Immature natural killer cell (primary cell): ENCODE measurements around the gene RAB17. TPM values are rescaled to one million over a fixed set of nuclear protein-coding genes. Genes with fewer than 3 reads are reported as not detected.

Experiments
- DNase-seq, 3 donors: peaks; one replicate each; pipeline ENCODE4 v3.0.0; 2022; ENCODE audit warnings: mixed read lengths in 1 of 3
- H3K27ac Mint-ChIP-seq, 6 donors: one replicate each; pipeline ENCODE4 v1.8.0; 2020; ENCODE audit warnings: mixed read lengths in 6 of 6, mild to moderate bottlenecking in 5 of 6, inconsistent platforms in 4 of 6, moderate library complexity in 3 of 6
- H3K27me3 Mint-ChIP-seq, 3 donors: one replicate each; pipeline ENCODE4 v1.8.0; 2020 to 2021; ENCODE audit warnings: low read depth in 3 of 3, mild to moderate bottlenecking in 3 of 3, mixed read lengths in 3 of 3, moderate library complexity in 3 of 3, inconsistent platforms in 1 of 3
- H3K36me3 Mint-ChIP-seq, 3 donors: one replicate each; pipeline ENCODE4 v1.8.0; 2020; ENCODE audit warnings: mixed read lengths in 3 of 3, inconsistent platforms in 2 of 3, mild to moderate bottlenecking in 2 of 3
- H3K4me1 Mint-ChIP-seq, 2 donors: one replicate each; pipeline ENCODE4 v1.8.0; 2020; ENCODE audit warnings: inconsistent platforms in 2 of 2, mild to moderate bottlenecking in 2 of 2, mixed read lengths in 2 of 2, moderate library complexity in 1 of 2
- H3K4me3 Mint-ChIP-seq, 5 donors: one replicate each; pipeline ENCODE4 v1.8.0; 2020; ENCODE audit warnings: mild to moderate bottlenecking in 5 of 5, mixed read lengths in 5 of 5, inconsistent platforms in 3 of 5, moderate library complexity in 3 of 5
- H3K9me3 Mint-ChIP-seq, 6 donors: one replicate each; pipeline ENCODE4 v1.8.0; 2020; ENCODE audit warnings: mild to moderate bottlenecking in 6 of 6, mixed read lengths in 6 of 6, inconsistent platforms in 4 of 6, moderate library complexity in 3 of 6
- polyA plus RNA-seq, 3 donors: library from polyadenylated mRNA; unstranded; fragments of 300-500 nt; fragmentation: Illumina TruSeq; gene quantifications; one replicate each; pipeline ENCODE4 v1.2.3, GENCODE V29; 2021

The RAB17 gene
- polyA plus RNA-seq, 3 donors from 2014 or later, result not detected

DNA sequence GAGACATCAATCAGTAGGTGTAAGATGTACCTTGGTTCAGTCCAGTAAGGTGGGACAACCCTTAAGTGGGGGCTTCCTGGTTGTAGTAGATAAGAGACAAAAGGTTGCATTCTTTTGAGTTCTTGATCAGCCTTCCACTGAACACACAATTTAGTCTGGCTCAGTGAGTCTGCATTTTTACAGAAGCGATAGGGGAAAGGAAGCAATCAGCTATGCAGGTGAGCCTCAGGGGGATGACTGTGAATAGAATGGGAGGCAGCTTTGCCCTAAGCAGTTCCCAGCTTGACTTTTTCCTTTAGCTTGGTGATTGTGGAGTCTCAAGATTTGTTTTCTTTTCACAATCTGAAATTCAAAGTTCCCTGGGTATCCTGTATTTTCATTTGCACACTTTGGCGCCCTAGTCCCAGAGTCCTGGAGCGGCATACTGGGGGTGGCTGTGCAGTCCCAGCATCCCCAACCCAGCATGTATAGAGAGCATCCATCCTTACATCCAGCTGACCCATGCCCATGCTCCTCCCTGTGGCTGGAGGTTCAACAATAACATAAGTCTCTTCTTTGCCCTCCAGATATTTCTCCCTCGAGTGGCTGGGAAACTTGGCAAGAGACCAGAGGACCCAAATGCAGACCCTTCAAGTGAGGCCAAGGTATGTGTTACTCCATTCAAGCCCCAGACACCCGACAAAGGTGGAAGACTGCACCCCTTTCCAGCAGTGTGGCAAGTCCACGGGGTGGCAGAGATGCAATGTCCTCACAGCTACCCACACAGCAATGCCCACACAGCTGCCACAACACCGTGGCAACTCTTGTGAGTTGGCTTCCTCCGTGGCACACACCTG lies 44.3 kb downstream of the RAB17 start:
- Mint-ChIP-seq H3K9me3 (no peaks in the 10 kb centered on the region), H3K36me3 (no peaks in the 10 kb centered on the region), H3K4me1 (no peaks in the 10 kb centered on the region), H3K27me3 (peaks cover 1 to 4% (median 2%) of the 10 kb centered on the region in 3 donors), H3K27ac (no peak overlapping the region), H3K4me3 (no peak overlapping the region)
- DNase-seq, result no peak

DNA sequence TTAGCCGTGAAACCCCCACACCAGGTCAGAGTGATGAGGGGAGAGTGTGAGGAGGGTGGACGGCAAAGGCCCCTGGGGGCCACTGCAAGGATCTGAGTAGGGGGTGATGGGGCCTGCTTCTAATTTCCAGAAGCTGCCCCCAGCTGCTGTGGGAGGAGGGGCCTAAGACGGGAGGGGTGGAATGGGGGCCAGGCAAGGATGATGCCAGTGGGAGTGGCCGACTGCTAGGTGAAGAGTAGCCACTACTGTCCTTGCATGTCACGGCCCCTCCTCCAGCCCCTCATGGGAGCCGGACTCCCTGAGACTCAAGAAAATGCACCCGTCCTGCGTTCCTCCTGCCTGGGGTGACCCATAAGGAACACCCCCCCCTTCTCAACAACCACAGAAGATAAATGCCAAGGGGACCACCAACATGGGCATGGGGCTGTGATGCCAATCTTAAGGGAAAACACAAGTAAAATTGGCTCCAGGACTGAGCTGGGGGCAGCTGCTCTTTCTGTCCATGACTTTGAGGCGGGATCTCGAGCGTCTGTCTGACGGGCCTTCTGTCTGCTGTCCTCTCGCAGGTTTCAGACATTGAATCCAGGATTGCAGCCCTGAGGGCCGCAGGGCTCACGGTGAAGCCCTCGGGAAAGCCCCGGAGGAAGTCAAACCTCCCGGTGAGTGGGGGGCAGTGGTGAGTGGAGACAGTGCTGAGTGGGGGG lies 48.4 kb downstream of the RAB17 start:
- no peaks in the 10 kb centered on the region for H3K36me3 Mint-ChIP-seq
- no peak overlapping the region for H3K4me3 Mint-ChIP-seq
- H3K9me3 Mint-ChIP-seq, result no peaks in the 10 kb centered on the region
- no peaks in the 10 kb centered on the region for H3K4me1 Mint-ChIP-seq
- no peak overlapping the region for H3K27ac Mint-ChIP-seq
- DNase-seq, result no peak
- H3K27me3 Mint-ChIP-seq, result peaks cover 0 to 2% (median 1%) of the 10 kb centered on the region in 3 donors

DNA sequence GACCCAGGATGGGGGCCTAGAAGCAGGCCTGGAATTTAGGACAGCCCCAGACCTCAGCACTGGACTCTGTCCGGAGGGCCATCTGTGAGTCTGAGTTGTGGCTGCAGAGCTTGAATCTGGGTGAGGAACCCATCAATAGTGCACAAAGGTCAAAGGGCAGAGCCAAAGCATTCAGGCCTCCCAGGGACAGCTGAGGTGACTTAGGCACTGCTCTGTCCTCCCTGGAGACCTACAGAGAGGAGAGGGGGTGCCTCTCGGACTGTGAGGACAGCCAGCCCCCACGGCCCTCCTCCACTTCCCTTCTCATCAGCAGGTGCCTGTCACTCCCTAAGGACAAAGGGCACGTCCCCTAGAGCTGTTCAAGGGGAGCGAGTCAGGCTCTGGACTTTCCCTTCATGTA lies 49.3 kb downstream of the RAB17 start:
- Mint-ChIP-seq H3K4me3 (no peak overlapping the region), H3K27me3 (peaks cover 0 to 2% (median 1%) of the 10 kb centered on the region in 3 donors), H3K27ac (no peak overlapping the region), H3K9me3 (no peaks in the 10 kb centered on the region), H3K36me3 (no peaks in the 10 kb centered on the region), H3K4me1 (no peaks in the 10 kb centered on the region)
- DNase-seq, result no peak

- no peaks in the 10 kb centered on the region for H3K36me3 Mint-ChIP-seq
Observed at GRCh38 chr2:237540823-237541222, 49.7 kb downstream of the RAB17 start.

GRCh38 chr2:237540223-237540775 lies 50.2 kb downstream of the RAB17 start:
- H3K27me3 Mint-ChIP-seq, result peaks cover 0 to 2% (median 1%) of the 10 kb centered on the region in 3 donors
- H3K27ac Mint-ChIP-seq, result no peak overlapping the region
- no peaks in the 10 kb centered on the region for H3K9me3 Mint-ChIP-seq
- no peaks in the 10 kb centered on the region for H3K36me3 Mint-ChIP-seq
- no peak for DNase-seq
- H3K4me1 Mint-ChIP-seq, result no peaks in the 10 kb centered on the region
- no peak overlapping the region for H3K4me3 Mint-ChIP-seq

More at GRCh38 chr2:237540823-237541222, 49.7 kb downstream of the RAB17 start:
- Mint-ChIP-seq H3K4me3 (no peak overlapping the region), H3K9me3 (no peaks in the 10 kb centered on the region), H3K27me3 (peaks cover 0 to 2% (median 1%) of the 10 kb centered on the region in 3 donors), H3K4me1 (no peaks in the 10 kb centered on the region), H3K27ac (no peak overlapping the region)
- no peak for DNase-seq

GRCh38 chr2:237539681-237540080 lies 50.9 kb downstream of the RAB17 start:
- H3K27me3 Mint-ChIP-seq, result peaks cover 0 to 2% (median 1%) of the 10 kb centered on the region in 3 donors
- H3K4me1 Mint-ChIP-seq, result no peaks in the 10 kb centered on the region
- no peak overlapping the region for H3K27ac Mint-ChIP-seq
- no peaks in the 10 kb centered on the region for H3K9me3 Mint-ChIP-seq
- H3K36me3 Mint-ChIP-seq, result no peaks in the 10 kb centered on the region
- DNase-seq, result no peak
- no peak overlapping the region for H3K4me3 Mint-ChIP-seq

DNA sequence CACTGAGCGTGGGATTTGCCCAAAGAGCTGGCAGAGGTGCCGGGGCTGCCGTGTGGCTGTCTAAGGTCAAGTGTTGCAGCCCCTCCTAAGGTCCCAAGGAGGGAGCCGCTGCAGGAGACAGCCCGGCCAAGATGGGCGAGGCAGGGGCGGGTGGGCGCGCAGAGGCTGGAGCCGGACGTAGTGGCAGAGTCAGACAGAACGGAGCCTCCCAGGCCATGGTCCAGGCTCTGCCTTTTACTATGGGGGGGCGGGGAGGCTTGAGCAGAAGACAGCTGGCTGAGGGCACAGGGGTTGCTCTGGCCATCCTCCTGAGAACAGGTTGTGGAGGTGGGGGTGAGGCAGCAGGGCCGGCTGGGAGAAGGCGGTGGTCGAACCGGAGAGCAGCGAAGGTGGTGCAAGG lies 51.6 kb downstream of the RAB17 start:
- Mint-ChIP-seq H3K4me1 (no peaks in the 10 kb centered on the region), H3K9me3 (no peaks in the 10 kb centered on the region), H3K4me3 (no peak overlapping the region), H3K27me3 (peaks cover 0 to 2% (median 1%) of the 10 kb centered on the region in 3 donors), H3K36me3 (no peaks in the 10 kb centered on the region), H3K27ac (no peak overlapping the region)
- DNase-seq, result no peak

DNA sequence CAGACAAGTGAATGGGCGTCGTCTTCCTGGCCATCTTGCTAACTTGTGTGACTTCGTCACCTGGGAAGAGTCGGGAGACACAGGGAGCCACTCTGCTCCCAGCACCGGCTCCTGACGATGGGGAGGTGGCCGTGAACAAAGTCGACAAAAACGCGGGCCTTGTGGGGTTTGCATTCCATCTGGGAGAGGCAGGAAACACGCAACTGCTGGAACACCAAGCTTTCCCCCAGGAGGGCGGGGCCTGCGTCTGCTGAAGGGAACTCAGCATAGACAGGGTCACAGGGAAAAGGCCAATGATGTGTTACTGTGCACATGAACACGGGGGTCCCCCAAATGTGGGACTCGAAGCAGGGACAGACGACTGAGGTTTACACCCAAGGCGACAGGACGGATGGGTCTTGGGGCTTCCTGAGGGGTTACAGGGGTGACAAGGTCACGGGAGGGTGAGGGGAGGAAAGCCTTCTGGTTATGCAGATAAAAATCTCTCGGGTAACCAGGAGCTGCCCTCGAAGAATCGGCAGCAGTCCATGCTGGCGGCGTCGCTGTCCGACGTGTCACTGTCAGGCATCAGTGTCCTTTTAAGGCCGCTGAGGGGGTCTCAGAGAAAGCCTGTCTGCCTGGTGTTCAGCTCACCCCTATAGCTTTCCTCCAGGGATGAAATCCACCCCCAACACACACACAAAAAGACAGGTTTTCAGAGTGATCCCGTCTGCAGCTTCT lies 52.4 kb downstream of the RAB17 start:
- Mint-ChIP-seq H3K4me1 (no peaks in the 10 kb centered on the region), H3K27ac (no peak overlapping the region), H3K36me3 (no peaks in the 10 kb centered on the region), H3K9me3 (no peaks in the 10 kb centered on the region), H3K27me3 (peaks cover 0 to 2% (median 1%) of the 10 kb centered on the region in 3 donors), H3K4me3 (no peak overlapping the region)
- DNase-seq, result no peak

DNA sequence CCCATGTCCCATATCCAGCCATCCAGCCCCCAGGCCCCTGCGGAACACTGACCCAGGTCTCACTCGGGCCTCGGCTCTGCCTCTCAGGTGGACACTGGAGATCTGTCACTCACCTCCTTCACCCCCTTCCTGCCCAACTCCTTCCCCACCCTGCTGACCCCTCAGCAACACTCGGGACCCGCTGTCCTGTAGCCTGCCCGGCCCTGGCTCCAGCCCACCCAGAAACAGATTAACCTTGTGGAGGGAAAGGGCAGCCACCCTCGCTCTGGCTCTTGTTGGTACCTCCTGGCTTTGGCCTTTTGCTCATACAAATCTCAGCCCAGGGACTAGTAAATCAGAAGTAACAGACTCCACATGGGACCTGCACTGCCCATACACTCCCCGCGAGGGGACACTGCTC lies 53.9 kb downstream of the RAB17 start:
- no peak overlapping the region for H3K27ac Mint-ChIP-seq
- H3K4me1 Mint-ChIP-seq, result no peaks in the 10 kb centered on the region
- DNase-seq, result no peak
- no peaks in the 10 kb centered on the region for H3K36me3 Mint-ChIP-seq
- H3K9me3 Mint-ChIP-seq, result no peaks in the 10 kb centered on the region
- H3K4me3 Mint-ChIP-seq, result no peak overlapping the region
- H3K27me3 Mint-ChIP-seq, result peaks cover 0 to 5% (median under 1%) of the 10 kb centered on the region in 3 donors

DNA sequence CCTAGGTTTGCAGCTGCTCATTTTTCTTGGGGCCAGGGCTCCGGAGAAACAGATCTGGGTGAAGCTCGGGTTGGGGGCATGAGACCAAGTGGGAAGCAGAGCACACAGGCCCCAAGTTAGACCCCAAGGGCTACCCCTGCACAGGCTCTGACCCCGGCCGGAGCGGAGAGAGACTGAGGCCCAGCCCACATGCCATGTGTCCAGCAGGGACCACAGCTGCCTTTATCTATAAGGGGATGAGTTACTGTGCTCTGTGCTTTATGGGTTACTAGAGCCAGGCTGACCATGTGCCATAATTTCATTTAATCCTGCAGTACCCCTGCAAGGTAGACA lies 54.5 kb downstream of the RAB17 start:
- Mint-ChIP-seq H3K36me3 (no peaks in the 10 kb centered on the region), H3K4me1 (no peaks in the 10 kb centered on the region), H3K4me3 (no peak overlapping the region), H3K9me3 (no peaks in the 10 kb centered on the region), H3K27me3 (peaks cover 0 to 5% (median 2%) of the 10 kb centered on the region in 3 donors), H3K27ac (no peak overlapping the region)
- no peak for DNase-seq

GRCh38 chr2:237535385-237536082 lies 55.0 kb downstream of the RAB17 start:
- Mint-ChIP-seq H3K27me3 (peaks cover 0 to 5% (median 2%) of the 10 kb centered on the region in 3 donors), H3K36me3 (no peaks in the 10 kb centered on the region), H3K27ac (no peak overlapping the region), H3K4me1 (no peaks in the 10 kb centered on the region), H3K4me3 (no peak overlapping the region), H3K9me3 (no peaks in the 10 kb centered on the region)
- no peak for DNase-seq

GRCh38 chr2:237534380-237534779 lies 56.2 kb downstream of the RAB17 start:
- no peaks in the 10 kb centered on the region for H3K9me3 Mint-ChIP-seq
- H3K27me3 Mint-ChIP-seq, result peaks cover 0 to 4% (median 2%) of the 10 kb centered on the region in 3 donors
- no peak overlapping the region for H3K4me3 Mint-ChIP-seq
- H3K4me1 Mint-ChIP-seq, result no peaks in the 10 kb centered on the region
- no peaks in the 10 kb centered on the region for H3K36me3 Mint-ChIP-seq
- DNase-seq, result no peak
- no peak overlapping the region for H3K27ac Mint-ChIP-seq

- no peaks in the 10 kb centered on the region for H3K4me1 Mint-ChIP-seq
- no peaks in the 10 kb centered on the region for H3K36me3 Mint-ChIP-seq
- no peak overlapping the region for H3K4me3 Mint-ChIP-seq
- no peak for DNase-seq
- no peaks in the 10 kb centered on the region for H3K9me3 Mint-ChIP-seq
- H3K27me3 Mint-ChIP-seq, result peaks cover 0 to 5% (median 2%) of the 10 kb centered on the region in 3 donors
- no peak overlapping the region for H3K27ac Mint-ChIP-seq
Observed at GRCh38 chr2:237533668-237534161, 56.8 kb downstream of the RAB17 start.
